WTC11 (cell line): ENCODE data around the gene PCBD1. TPM values are rescaled to one million over a fixed set of nuclear protein-coding genes. Genes with fewer than 3 reads are reported as not detected.

Source experiments
- ATAC-seq: fragments of 200-7000 bp; cut with Tn5 transposase; 2 replicates; pipeline ENCODE4 v1.10.0; 2021; ENCODE audit warnings: mild to moderate bottlenecking, moderate library complexity
- CTCF ChIA-PET: fragments of 300-600 bp; sonication (Branson Sonifier 250); formaldehyde crosslinking; loops from one replicate; lab custom pipeline; 2021; ENCODE audit warnings: antibody characterized with exemption; lab: Charles Lee
- POLR2A ChIA-PET: fragments of 350-600 bp; sonication (Branson Sonifier 250); formaldehyde crosslinking; loops from one replicate; lab custom pipeline; 2021; ENCODE audit warnings: antibody characterized with exemption; lab: Charles Lee
- DNase-seq: peaks from one replicate; pipeline ENCODE4 v3.0.0; 2021; ENCODE audit warnings: low spot score
- H3K27ac Mint-ChIP-seq: 2 replicates; pipeline ENCODE4 v1.8.0; 2021; ENCODE audit warnings: mixed read lengths
- H3K27me3 Mint-ChIP-seq: 2 replicates; pipeline ENCODE4 v1.8.0; 2021; ENCODE audit warnings: low read depth, mild to moderate bottlenecking, moderate library complexity, mixed read lengths
- H3K36me3 Mint-ChIP-seq: 2 replicates; pipeline ENCODE4 v1.8.0; 2021; ENCODE audit warnings: mixed read lengths
- H3K4me1 Mint-ChIP-seq: 2 replicates; pipeline ENCODE4 v1.8.0; 2022; ENCODE audit warnings: mixed read lengths
- H3K4me3 Mint-ChIP-seq: 2 replicates; pipeline ENCODE4 v1.8.0; 2021; ENCODE audit warnings: mild to moderate bottlenecking, moderate library complexity, mixed read lengths
- H3K9me3 Mint-ChIP-seq: 2 replicates; pipeline ENCODE4 v1.8.0; 2021; ENCODE audit warnings: mixed read lengths
- CREM ChIP-seq: sonication (generic); formaldehyde crosslinking; IDR thresholded peaks from 2 replicates; pipeline ENCODE4 v1.8.1; 2022; ENCODE audit warnings: mild to moderate bottlenecking, missing genetic modification reagents, moderate library complexity
- EMX1 ChIP-seq: fragments of 250-450 bp; sonication (Bioruptor Pico); IDR thresholded peaks from 2 replicates; pipeline ENCODE4 v1.8.0; 2021; ENCODE audit warnings: mild to moderate bottlenecking
- FOXJ3 ChIP-seq: sonication (generic); formaldehyde crosslinking; IDR thresholded peaks from 2 replicates; pipeline ENCODE4 v1.9.0; 2021; ENCODE audit warnings: missing genetic modification reagents, mild to moderate bottlenecking, borderline replicate concordance
- SMAD4 ChIP-seq: sonication (generic); formaldehyde crosslinking; IDR thresholded peaks from 2 replicates; pipeline ENCODE4 v1.8.0; 2022; ENCODE audit warnings: mild to moderate bottlenecking, missing genetic modification reagents
- TEAD1 ChIP-seq: sonication (generic); formaldehyde crosslinking; IDR thresholded peaks from 2 replicates; pipeline ENCODE4 v1.8.0; 2022; ENCODE audit warnings: mild to moderate bottlenecking, missing genetic modification reagents
- TEAD4 ChIP-seq: sonication (generic); formaldehyde crosslinking; IDR thresholded peaks from 2 replicates; pipeline ENCODE4 v1.8.0; 2022; ENCODE audit warnings: mild to moderate bottlenecking, missing genetic modification reagents
- ZNF263 ChIP-seq: sonication (generic); formaldehyde crosslinking; IDR thresholded peaks from 2 replicates; pipeline ENCODE4 v1.8.1; 2022; ENCODE audit warnings: low read depth, mild to moderate bottlenecking, moderate library complexity, missing genetic modification reagents
- ZNF671 ChIP-seq: fragments of 250-450 bp; sonication (Bioruptor Pico); IDR thresholded peaks from 2 replicates; pipeline ENCODE4 v1.8.0; 2021; ENCODE audit warnings: mild to moderate bottlenecking
- total RNA-seq: library from RNA; stranded (reverse); gene quantifications from 3 replicates; pipeline ENCODE4 v1.2.3, GENCODE V29; 2021
- TF ChIP-seq, protein P1 (sequence below): fragments of 250-450 bp; sonication (Bioruptor Pico); IDR thresholded peaks from 2 replicates; pipeline ENCODE4 v1.9.0; 2021; ENCODE audit warnings: mild to moderate bottlenecking, borderline replicate concordance
- TF ChIP-seq, protein P2 (sequence below): sonication (generic); formaldehyde crosslinking; IDR thresholded peaks from 2 replicates; pipeline ENCODE4 v1.8.1; 2022; ENCODE audit warnings: mild to moderate bottlenecking, moderate library complexity, missing genetic modification reagents
- TF ChIP-seq, protein P3 (sequence below): fragments of 250-450 bp; sonication (Bioruptor Pico); conservative IDR thresholded peaks from 2 replicates; pipeline ENCODE4 v1.9.0; 2021; ENCODE audit warnings: mild to moderate bottlenecking
- TF ChIP-seq, protein P4 (sequence below): sonication (generic); formaldehyde crosslinking; IDR thresholded peaks from 2 replicates; pipeline ENCODE4 v1.8.0; 2022; ENCODE audit warnings: mild to moderate bottlenecking, missing genetic modification reagents
- TF ChIP-seq, protein P5 (sequence below): sonication (generic); formaldehyde crosslinking; IDR thresholded peaks from 2 replicates; pipeline ENCODE4 v1.8.1; 2022; ENCODE audit warnings: low read depth, mild to moderate bottlenecking, moderate library complexity, missing genetic modification reagents, borderline replicate concordance
- TF ChIP-seq, protein P6 (sequence below): sonication (generic); formaldehyde crosslinking; IDR thresholded peaks from 2 replicates; pipeline ENCODE4 v1.8.0; 2022; ENCODE audit warnings: mild to moderate bottlenecking, missing genetic modification reagents
- TF ChIP-seq, protein P7 (sequence below): sonication (generic); formaldehyde crosslinking; IDR thresholded peaks from 2 replicates; pipeline ENCODE4 v1.8.0; 2023; ENCODE audit warnings: missing genetic modification reagents
- TF ChIP-seq, protein P8 (sequence below): sonication (generic); formaldehyde crosslinking; conservative IDR thresholded peaks from 2 replicates; pipeline ENCODE4 v1.8.1; 2022; ENCODE audit warnings: mild to moderate bottlenecking, missing genetic modification reagents
- TF ChIP-seq, protein P9 (sequence below): sonication (generic); formaldehyde crosslinking; IDR thresholded peaks from 2 replicates; pipeline ENCODE4 v1.8.0; 2023; ENCODE audit warnings: mild to moderate bottlenecking, missing genetic modification reagents

PCBD1 gene
- total RNA-seq, 1 experiment from 2014 or later, result 32.5 TPM

DNA sequence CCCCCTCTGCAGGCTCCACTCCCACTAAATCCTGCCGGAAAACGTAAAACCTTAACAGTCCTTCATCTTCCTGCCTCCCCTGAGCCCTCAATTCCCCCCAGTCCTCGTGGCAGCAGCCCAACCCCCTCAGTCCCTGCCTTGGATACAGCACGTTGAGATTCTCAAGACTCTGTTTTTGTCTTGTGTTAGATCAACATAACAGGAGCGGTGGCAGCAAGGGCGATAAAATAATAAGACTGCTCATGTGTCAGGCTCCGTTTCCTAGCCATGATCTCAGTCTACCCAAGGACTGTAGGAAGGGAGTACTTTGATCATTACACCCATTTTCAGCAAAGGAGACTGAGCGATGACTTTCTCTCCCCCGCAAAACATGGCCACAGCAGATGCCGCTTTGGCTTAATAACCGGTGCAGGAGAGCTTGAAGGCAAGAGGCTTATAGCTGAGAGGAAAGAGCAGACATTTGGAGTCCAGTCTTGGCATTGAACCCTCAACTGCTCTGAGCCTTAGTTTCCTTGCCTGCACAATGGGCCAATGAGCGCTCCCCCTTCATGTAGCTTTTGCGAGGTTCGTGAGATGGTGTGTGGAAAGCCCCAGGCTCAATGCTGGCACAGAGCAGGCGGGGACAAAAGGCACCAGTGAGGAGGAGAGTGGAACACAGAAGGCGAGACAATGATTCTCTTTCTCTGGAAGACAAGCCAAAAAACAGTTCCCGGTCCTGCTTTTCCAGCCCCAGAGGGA is 42.1 kb upstream of the PCBD1 start (continued):
- TF ChIP-seq, protein P1, sequence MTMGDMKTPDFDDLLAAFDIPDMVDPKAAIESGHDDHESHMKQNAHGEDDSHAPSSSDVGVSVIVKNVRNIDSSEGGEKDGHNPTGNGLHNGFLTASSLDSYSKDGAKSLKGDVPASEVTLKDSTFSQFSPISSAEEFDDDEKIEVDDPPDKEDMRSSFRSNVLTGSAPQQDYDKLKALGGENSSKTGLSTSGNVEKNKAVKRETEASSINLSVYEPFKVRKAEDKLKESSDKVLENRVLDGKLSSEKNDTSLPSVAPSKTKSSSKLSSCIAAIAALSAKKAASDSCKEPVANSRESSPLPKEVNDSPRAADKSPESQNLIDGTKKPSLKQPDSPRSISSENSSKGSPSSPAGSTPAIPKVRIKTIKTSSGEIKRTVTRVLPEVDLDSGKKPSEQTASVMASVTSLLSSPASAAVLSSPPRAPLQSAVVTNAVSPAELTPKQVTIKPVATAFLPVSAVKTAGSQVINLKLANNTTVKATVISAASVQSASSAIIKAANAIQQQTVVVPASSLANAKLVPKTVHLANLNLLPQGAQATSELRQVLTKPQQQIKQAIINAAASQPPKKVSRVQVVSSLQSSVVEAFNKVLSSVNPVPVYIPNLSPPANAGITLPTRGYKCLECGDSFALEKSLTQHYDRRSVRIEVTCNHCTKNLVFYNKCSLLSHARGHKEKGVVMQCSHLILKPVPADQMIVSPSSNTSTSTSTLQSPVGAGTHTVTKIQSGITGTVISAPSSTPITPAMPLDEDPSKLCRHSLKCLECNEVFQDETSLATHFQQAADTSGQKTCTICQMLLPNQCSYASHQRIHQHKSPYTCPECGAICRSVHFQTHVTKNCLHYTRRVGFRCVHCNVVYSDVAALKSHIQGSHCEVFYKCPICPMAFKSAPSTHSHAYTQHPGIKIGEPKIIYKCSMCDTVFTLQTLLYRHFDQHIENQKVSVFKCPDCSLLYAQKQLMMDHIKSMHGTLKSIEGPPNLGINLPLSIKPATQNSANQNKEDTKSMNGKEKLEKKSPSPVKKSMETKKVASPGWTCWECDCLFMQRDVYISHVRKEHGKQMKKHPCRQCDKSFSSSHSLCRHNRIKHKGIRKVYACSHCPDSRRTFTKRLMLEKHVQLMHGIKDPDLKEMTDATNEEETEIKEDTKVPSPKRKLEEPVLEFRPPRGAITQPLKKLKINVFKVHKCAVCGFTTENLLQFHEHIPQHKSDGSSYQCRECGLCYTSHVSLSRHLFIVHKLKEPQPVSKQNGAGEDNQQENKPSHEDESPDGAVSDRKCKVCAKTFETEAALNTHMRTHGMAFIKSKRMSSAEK (CRISPR knock-in tag), result no peak
- TF ChIP-seq TEAD4, result no peak
- TF ChIP-seq, protein P2, sequence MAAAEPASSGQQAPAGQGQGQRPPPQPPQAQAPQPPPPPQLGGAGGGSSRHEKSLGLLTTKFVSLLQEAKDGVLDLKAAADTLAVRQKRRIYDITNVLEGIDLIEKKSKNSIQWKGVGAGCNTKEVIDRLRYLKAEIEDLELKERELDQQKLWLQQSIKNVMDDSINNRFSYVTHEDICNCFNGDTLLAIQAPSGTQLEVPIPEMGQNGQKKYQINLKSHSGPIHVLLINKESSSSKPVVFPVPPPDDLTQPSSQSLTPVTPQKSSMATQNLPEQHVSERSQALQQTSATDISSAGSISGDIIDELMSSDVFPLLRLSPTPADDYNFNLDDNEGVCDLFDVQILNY, result no peak
- TF ChIP-seq EMX1 (CRISPR knock-in tag), result no peak
- no peak for TF ChIP-seq SMAD4 (CRISPR knock-in tag)
- TF ChIP-seq, protein P3, sequence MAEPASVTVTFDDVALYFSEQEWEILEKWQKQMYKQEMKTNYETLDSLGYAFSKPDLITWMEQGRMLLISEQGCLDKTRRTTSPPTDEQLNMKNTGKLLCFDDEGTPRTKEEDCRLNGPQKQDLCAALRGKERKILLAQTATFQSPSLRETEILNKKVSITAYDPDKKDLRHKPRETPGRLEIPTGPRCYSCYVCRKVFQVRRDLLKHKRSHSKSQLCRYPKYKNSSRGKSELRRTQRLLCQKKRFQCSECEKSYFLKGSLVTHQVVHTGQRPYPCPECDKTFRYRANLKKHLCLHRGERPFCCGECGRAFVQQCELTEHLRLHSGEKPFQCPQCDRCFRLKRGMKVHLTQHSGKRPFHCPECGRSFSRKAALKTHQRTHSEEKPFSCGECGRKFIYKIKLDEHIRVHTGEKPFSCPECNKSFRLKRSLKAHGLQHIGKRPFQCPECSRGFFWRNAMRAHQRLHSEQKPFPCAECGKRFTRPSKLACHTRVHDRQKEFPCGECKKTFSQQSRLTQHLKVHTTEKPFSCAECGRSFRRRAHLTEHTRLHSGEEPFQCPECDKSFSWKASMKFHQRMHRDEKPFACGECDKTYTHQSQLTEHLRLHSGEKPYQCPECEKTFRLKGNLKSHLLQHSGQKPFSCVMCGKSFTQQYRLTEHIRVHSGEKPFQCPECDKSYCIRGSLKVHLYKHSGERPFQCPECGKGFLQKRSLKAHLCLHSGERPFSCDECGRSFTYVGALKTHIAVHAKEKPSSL (CRISPR knock-in tag), result no peak
- TF ChIP-seq ZNF263 (CRISPR knock-in tag), result no peak
- TF ChIP-seq TEAD1 (CRISPR knock-in tag), result no peak

DNA sequence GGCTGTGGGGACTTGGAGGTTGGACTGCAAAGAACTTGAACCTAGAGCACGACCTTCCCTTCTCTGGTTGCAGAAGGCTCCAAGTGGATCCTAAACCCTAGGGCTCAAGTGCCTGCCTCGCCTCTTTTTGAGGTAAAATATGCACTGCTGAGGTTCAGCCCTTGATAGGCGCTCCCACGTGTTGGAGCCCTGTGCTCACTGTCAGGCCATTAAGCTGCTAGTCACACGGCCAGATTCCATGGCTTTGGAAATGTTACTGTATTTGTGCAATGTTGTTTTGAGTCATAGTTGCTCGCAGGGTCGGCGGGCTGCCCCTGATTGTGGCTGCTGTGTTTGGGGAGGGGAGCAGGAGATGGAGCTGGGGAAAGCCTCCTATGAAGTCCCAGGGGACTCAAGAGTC is 39.8 kb upstream of the PCBD1 start:
- no peak overlapping the region for H3K4me3 Mint-ChIP-seq
- CTCF ChIA-PET, result no interaction called here
- H3K36me3 Mint-ChIP-seq, result no peaks in the 10 kb centered on the region
- peak overlapping the region; percentile 34; the same call in 1 of the 2 replicates for H3K27ac Mint-ChIP-seq
- ATAC-seq, result no peak
- H3K9me3 Mint-ChIP-seq, result no peaks in the 10 kb centered on the region
- no peaks in the 10 kb centered on the region for H3K4me1 Mint-ChIP-seq
- TF ChIP-seq, protein P4, sequence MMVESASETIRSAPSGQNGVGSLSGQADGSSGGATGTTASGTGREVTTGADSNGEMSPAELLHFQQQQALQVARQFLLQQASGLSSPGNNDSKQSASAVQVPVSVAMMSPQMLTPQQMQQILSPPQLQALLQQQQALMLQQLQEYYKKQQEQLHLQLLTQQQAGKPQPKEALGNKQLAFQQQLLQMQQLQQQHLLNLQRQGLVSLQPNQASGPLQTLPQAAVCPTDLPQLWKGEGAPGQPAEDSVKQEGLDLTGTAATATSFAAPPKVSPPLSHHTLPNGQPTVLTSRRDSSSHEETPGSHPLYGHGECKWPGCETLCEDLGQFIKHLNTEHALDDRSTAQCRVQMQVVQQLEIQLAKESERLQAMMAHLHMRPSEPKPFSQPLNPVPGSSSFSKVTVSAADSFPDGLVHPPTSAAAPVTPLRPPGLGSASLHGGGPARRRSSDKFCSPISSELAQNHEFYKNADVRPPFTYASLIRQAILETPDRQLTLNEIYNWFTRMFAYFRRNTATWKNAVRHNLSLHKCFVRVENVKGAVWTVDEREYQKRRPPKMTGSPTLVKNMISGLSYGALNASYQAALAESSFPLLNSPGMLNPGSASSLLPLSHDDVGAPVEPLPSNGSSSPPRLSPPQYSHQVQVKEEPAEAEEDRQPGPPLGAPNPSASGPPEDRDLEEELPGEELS (CRISPR knock-in tag), result no peak
- no peak for TF ChIP-seq ZNF671 (CRISPR knock-in tag)
- TF ChIP-seq, protein P5, sequence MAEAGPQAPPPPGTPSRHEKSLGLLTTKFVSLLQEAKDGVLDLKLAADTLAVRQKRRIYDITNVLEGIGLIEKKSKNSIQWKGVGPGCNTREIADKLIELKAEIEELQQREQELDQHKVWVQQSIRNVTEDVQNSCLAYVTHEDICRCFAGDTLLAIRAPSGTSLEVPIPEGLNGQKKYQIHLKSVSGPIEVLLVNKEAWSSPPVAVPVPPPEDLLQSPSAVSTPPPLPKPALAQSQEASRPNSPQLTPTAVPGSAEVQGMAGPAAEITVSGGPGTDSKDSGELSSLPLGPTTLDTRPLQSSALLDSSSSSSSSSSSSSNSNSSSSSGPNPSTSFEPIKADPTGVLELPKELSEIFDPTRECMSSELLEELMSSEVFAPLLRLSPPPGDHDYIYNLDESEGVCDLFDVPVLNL (CRISPR knock-in tag), result no peak
- TF ChIP-seq, protein P6, sequence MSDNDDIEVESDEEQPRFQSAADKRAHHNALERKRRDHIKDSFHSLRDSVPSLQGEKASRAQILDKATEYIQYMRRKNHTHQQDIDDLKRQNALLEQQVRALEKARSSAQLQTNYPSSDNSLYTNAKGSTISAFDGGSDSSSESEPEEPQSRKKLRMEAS (CRISPR knock-in tag), result no peak
- TF ChIP-seq, protein P7, sequence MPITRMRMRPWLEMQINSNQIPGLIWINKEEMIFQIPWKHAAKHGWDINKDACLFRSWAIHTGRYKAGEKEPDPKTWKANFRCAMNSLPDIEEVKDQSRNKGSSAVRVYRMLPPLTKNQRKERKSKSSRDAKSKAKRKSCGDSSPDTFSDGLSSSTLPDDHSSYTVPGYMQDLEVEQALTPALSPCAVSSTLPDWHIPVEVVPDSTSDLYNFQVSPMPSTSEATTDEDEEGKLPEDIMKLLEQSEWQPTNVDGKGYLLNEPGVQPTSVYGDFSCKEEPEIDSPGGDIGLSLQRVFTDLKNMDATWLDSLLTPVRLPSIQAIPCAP (CRISPR knock-in tag), result no peak
- no peak for TF ChIP-seq SMAD4 (CRISPR knock-in tag)
- TF ChIP-seq, protein P2, result no peak
- no peak for TF ChIP-seq FOXJ3 (CRISPR knock-in tag)
- TF ChIP-seq, protein P8, sequence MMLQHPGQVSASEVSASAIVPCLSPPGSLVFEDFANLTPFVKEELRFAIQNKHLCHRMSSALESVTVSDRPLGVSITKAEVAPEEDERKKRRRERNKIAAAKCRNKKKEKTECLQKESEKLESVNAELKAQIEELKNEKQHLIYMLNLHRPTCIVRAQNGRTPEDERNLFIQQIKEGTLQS (CRISPR knock-in tag), result no peak
- TF ChIP-seq, protein P9, sequence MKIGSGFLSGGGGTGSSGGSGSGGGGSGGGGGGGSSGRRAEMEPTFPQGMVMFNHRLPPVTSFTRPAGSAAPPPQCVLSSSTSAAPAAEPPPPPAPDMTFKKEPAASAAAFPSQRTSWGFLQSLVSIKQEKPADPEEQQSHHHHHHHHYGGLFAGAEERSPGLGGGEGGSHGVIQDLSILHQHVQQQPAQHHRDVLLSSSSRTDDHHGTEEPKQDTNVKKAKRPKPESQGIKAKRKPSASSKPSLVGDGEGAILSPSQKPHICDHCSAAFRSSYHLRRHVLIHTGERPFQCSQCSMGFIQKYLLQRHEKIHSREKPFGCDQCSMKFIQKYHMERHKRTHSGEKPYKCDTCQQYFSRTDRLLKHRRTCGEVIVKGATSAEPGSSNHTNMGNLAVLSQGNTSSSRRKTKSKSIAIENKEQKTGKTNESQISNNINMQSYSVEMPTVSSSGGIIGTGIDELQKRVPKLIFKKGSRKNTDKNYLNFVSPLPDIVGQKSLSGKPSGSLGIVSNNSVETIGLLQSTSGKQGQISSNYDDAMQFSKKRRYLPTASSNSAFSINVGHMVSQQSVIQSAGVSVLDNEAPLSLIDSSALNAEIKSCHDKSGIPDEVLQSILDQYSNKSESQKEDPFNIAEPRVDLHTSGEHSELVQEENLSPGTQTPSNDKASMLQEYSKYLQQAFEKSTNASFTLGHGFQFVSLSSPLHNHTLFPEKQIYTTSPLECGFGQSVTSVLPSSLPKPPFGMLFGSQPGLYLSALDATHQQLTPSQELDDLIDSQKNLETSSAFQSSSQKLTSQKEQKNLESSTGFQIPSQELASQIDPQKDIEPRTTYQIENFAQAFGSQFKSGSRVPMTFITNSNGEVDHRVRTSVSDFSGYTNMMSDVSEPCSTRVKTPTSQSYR (CRISPR knock-in tag), result no peak
- no peak for TF ChIP-seq CREM (CRISPR knock-in tag)
- no peaks in the 10 kb centered on the region; the same call in 1 of the 2 replicates for H3K27me3 Mint-ChIP-seq
- no peak for DNase-seq
- POLR2A ChIA-PET, result no interaction called here
